SIG-M5 treated with dmso at 0.1 percent for 504 hours (cell line): ENCODE results near the gene DNHD1.
"Not testable (repeated sequence)": the region's sequence is repeated elsewhere in the genome, so short reads cannot be mapped to it uniquely, and the experiment has no call there.

Source experiments
- DNase-seq: peaks from one replicate; lab custom pipeline; 2025; ENCODE audit not compliant: unreplicated experiment; lab: John Stamatoyannopoulos, UW

Gene DNHD1

GRCh38 chr11:6476571-6476970, 20.5 kb upstream of the DNHD1 start:
- DNase-seq, result no peak

- no peak for DNase-seq
These were observed 16.7 kb upstream of the DNHD1 start for GRCh38 chr11:6480299-6480914.

- DNase-seq, result peak; percentile 95
These were observed 15.8 kb upstream of the DNHD1 start, which contains the start of the genes ARFIP2 and TIMM10B for GRCh38 chr11:6481012-6481923. Gene ARFIP2 (minus strand): TSS chr11:6481331. CDS start chr11:6480421, 910 bp downstream. Gene TIMM10B (plus strand): TSS chr11:6481501. CDS start chr11:6481517, 16 bp downstream.

- no peak for DNase-seq
These were observed 15.2 kb upstream of the DNHD1 start for GRCh38 chr11:6481924-6482275.

- no peak for DNase-seq
These were observed 14.6 kb upstream of the DNHD1 start for GRCh38 chr11:6482441-6482840.

- no peak for DNase-seq
These were observed 14.1 kb upstream of the DNHD1 start for GRCh38 chr11:6483015-6483414.

- no peak for DNase-seq
These were observed 11.4 kb upstream of the DNHD1 start for GRCh38 chr11:6485661-6486060.

GRCh38 chr11:6486256-6486655, 10.8 kb upstream of the DNHD1 start:
- no peak for DNase-seq

GRCh38 chr11:6486938-6487337, 10.1 kb upstream of the DNHD1 start:
- DNase-seq, result no peak

GRCh38 chr11:6488342-6488741, 8.7 kb upstream of the DNHD1 start:
- DNase-seq, result no peak

GRCh38 chr11:6488821-6489220, 8.3 kb upstream of the DNHD1 start:
- DNase-seq, result no peak

- no peak for DNase-seq
These were observed 7.8 kb upstream of the DNHD1 start for GRCh38 chr11:6489306-6489705.

- no peak for DNase-seq
These were observed 1.0 kb downstream of the DNHD1 start for GRCh38 chr11:6498121-6498520.

GRCh38 chr11:6498544-6498943, 1.5 kb downstream of the DNHD1 start:
- DNase-seq, result no peak

- DNase-seq, result no peak
These were observed 5.3 kb downstream of the DNHD1 start for GRCh38 chr11:6502382-6502781.

GRCh38 chr11:6504166-6504565, 7.1 kb downstream of the DNHD1 start:
- no peak for DNase-seq

- DNase-seq, result no peak
These were observed 8.6 kb downstream of the DNHD1 start for GRCh38 chr11:6505577-6506240.

GRCh38 chr11:6516865-6517264, 19.8 kb downstream of the DNHD1 start:
- no peak for DNase-seq

GRCh38 chr11:6520265-6520664, 23.2 kb downstream of the DNHD1 start:
- DNase-seq, result no peak

- not testable (repeated sequence) for DNase-seq
These were observed 24.9 kb downstream of the DNHD1 start for GRCh38 chr11:6521946-6522345.

- no peak for DNase-seq
These were observed 26.2 kb downstream of the DNHD1 start for GRCh38 chr11:6523253-6523652.
